HepG2 (cell line): ENCODE measurements around the gene SDK1. TPM values are rescaled to one million over a fixed set of nuclear protein-coding genes. Genes with fewer than 3 reads are reported as not detected.

Experiments used
- AGO1 ChIP-seq: fragments of 200-400 bp; formaldehyde crosslinking; IDR thresholded peaks from 2 replicates; pipeline ENCODE4 v1.6.1; 2017; ENCODE audit warnings: mild to moderate bottlenecking, low read depth, low read length, moderate library complexity; ENCODE audit not compliant: poor library complexity, severe bottlenecking
- CC2D1A ChIP-seq: sonication (generic); formaldehyde crosslinking; IDR thresholded peaks from 2 replicates; pipeline ENCODE4 v1.8.1; 2023; ENCODE audit warnings: mild to moderate bottlenecking, missing genetic modification reagents
- CREM ChIP-seq, 2 experiments: sonication (generic) in 1 of 2; formaldehyde crosslinking in 1 of 2; IDR thresholded peaks; 2 replicates each; pipeline versions ENCODE4 v1.4.0 to v1.6.1; 2016 to 2020; ENCODE audit warnings: antibody characterized with exemption in 1 of 2, mild to moderate bottlenecking in 1 of 2, missing genetic modification reagents in 1 of 2
- KAT7 ChIP-seq: IDR thresholded peaks from 2 replicates; pipeline ENCODE4 v1.6.1; 2018; ENCODE audit warnings: borderline replicate concordance, missing compliant biosample characterization
- MEF2D ChIP-seq: sonication (generic); formaldehyde crosslinking; IDR thresholded peaks from 2 replicates; pipeline ENCODE4 v1.5.1; 2020; ENCODE audit warnings: mild to moderate bottlenecking, missing genetic modification reagents
- PBX2 ChIP-seq: IDR thresholded peaks from 2 replicates; pipeline ENCODE4 v1.6.1; 2016; ENCODE audit warnings: control low read depth
- PITX1 ChIP-seq: sonication (generic); formaldehyde crosslinking; IDR thresholded peaks from 2 replicates; pipeline ENCODE4 v1.5.1; 2020; ENCODE audit warnings: mild to moderate bottlenecking, missing genetic modification reagents
- THRA ChIP-seq: sonication (generic); formaldehyde crosslinking; IDR thresholded peaks from 2 replicates; pipeline ENCODE4 v1.4.0; 2020; ENCODE audit warnings: missing genetic modification reagents, borderline replicate concordance
- U2AF1 ChIP-seq: fragments of 200-400 bp; formaldehyde crosslinking; optimal IDR thresholded peaks from 2 replicates; pipeline ENCODE3; 2017; ENCODE audit warnings: mild to moderate bottlenecking, low read depth, low read length
- ZBTB49 ChIP-seq: sonication (generic); formaldehyde crosslinking; IDR thresholded peaks from 2 replicates; pipeline ENCODE4 v1.4.0; 2020; ENCODE audit warnings: missing genetic modification reagents, borderline replicate concordance
- ZFP1 ChIP-seq: IDR thresholded peaks from 2 replicates; pipeline ENCODE4 v1.6.1; 2016
- ZNF296 ChIP-seq: sonication (generic); formaldehyde crosslinking; conservative IDR thresholded peaks from 2 replicates; pipeline ENCODE4 v1.5.0; 2020; ENCODE audit warnings: mild to moderate bottlenecking, missing genetic modification reagents
- ZNF619 ChIP-seq: sonication (generic); formaldehyde crosslinking; IDR thresholded peaks from 2 replicates; pipeline ENCODE4 v1.4.0; 2020; ENCODE audit warnings: mild to moderate bottlenecking, missing genetic modification reagents
- ZNF644 ChIP-seq: IDR thresholded peaks from 2 replicates; pipeline ENCODE4 v1.6.1; 2016; ENCODE audit warnings: low read depth
- ZNF670 ChIP-seq: sonication (generic); formaldehyde crosslinking; IDR thresholded peaks from 2 replicates; pipeline ENCODE4 v1.8.0; 2022; ENCODE audit warnings: mild to moderate bottlenecking, missing genetic modification reagents, borderline replicate concordance
- polyA plus RNA-seq, 8 experiments: library from polyadenylated mRNA; depleted of rRNA in 3 of 8; stranded (reverse) in 7 of 8; unstranded in 1 of 8; fragments of >200 nt; fragmentation: Illumina TruSeq in 4 of 8; extraction: Trizol in 4 of 8; gene quantifications; 2 replicates each; pipeline versions ENCODE4 v1.2.1 to v1.2.3, GENCODE V29; 2011 to 2016; ENCODE audit warnings: low read depth in 4 of 8, missing spikeins in 1 of 8, mixed read lengths in 1 of 8; ENCODE audit not compliant: insufficient read depth in 1 of 8
- total RNA-seq, 5 experiments: library from RNA; depleted of rRNA; stranded (reverse); fragments of >200 nt; fragmentation: Illumina TruSeq; extraction: Trizol; gene quantifications; 2 replicates each; pipeline ENCODE4 v1.2.3, GENCODE V29; 2016; ENCODE audit warnings: low read depth in 1 of 5
- TF ChIP-seq, protein P1 (sequence below): sonication (generic); formaldehyde crosslinking; IDR thresholded peaks from 2 replicates; pipeline ENCODE4 v1.4.0; 2020; ENCODE audit warnings: missing genetic modification reagents
- TF ChIP-seq, protein P2 (sequence below): IDR thresholded peaks from 2 replicates; pipeline ENCODE4 v1.6.1; 2016; ENCODE audit warnings: mild to moderate bottlenecking, missing biosample characterization, missing genetic modification reagents
- TF ChIP-seq, protein P3 (sequence below): sonication (generic); formaldehyde crosslinking; IDR thresholded peaks from 2 replicates; pipeline ENCODE4 v1.4.0; 2020; ENCODE audit warnings: missing genetic modification reagents
- TF ChIP-seq, protein P4 (sequence below): sonication (generic); formaldehyde crosslinking; IDR thresholded peaks from 2 replicates; pipeline ENCODE4 v1.5.0; 2020; ENCODE audit warnings: missing genetic modification reagents
- TF ChIP-seq, protein P5 (sequence below): IDR thresholded peaks from 2 replicates; pipeline ENCODE4 v1.6.1; 2016; ENCODE audit warnings: missing compliant biosample characterization, missing genetic modification reagents, borderline replicate concordance

The SDK1 gene
- total and polyA plus RNA-seq, 2 of the 13 experiments (the other 11 are each of a cell fraction or from before 2014, with no cell fraction given): 0.35 to 2.4 TPM

DNA sequence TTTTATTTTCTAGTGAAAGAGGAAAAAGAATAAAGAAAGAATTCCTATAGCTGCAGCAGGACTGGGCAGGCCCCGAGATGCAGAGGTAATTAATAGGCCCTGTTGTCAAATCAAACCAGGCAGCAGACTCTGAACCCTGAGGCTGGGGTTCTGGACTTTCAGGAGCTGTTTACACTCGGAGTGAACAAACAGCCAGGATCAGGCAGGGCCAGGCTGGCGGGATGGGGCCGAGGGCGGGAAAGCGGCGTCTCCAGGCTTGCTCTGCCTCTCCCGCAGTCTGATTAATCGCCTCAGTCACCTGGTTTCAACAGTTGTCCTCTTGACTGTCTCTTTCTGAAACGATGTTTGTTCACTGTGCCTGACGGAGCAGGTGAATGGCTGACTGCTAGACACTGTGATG, 705.6 kb downstream of the SDK1 start (continued):
- TF ChIP-seq, protein P1, sequence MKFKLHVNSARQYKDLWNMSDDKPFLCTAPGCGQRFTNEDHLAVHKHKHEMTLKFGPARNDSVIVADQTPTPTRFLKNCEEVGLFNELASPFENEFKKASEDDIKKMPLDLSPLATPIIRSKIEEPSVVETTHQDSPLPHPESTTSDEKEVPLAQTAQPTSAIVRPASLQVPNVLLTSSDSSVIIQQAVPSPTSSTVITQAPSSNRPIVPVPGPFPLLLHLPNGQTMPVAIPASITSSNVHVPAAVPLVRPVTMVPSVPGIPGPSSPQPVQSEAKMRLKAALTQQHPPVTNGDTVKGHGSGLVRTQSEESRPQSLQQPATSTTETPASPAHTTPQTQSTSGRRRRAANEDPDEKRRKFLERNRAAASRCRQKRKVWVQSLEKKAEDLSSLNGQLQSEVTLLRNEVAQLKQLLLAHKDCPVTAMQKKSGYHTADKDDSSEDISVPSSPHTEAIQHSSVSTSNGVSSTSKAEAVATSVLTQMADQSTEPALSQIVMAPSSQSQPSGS: 0 out of 2 replicates have a peak, but pooled peaks have one; percentile 32
- TF ChIP-seq, protein P2, sequence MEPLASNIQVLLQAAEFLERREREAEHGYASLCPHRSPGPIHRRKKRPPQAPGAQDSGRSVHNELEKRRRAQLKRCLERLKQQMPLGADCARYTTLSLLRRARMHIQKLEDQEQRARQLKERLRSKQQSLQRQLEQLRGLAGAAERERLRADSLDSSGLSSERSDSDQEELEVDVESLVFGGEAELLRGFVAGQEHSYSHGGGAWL: no peak
- TF ChIP-seq PBX2 (CRISPR knock-in tag) (no peak), ZNF670 (CRISPR knock-in tag) (no peak), PITX1 (CRISPR knock-in tag) (0 out of 2 replicates have a peak, but pooled peaks have one; percentile 36), ZBTB49 (CRISPR knock-in tag) (no peak), U2AF1 (no peak), CC2D1A (CRISPR knock-in tag) (no peak), AGO1 (no peak), ZFP1 (no peak), CREM (IDR thresholded peaks at IDR 0.05) (peak; percentile 43; the same call in 1 of the 2 replicates), CREM (CRISPR knock-in tag; IDR thresholded peaks at IDR 0.05) (no peak), MEF2D (CRISPR knock-in tag) (no peak; the same call in 1 of the 2 replicates), THRA (CRISPR knock-in tag) (no peak), ZNF644 (CRISPR knock-in tag) (no peak), ZNF619 (CRISPR knock-in tag) (no peak), KAT7 (no peak), ZNF296 (CRISPR knock-in tag) (no peak)
- TF ChIP-seq, protein P3, sequence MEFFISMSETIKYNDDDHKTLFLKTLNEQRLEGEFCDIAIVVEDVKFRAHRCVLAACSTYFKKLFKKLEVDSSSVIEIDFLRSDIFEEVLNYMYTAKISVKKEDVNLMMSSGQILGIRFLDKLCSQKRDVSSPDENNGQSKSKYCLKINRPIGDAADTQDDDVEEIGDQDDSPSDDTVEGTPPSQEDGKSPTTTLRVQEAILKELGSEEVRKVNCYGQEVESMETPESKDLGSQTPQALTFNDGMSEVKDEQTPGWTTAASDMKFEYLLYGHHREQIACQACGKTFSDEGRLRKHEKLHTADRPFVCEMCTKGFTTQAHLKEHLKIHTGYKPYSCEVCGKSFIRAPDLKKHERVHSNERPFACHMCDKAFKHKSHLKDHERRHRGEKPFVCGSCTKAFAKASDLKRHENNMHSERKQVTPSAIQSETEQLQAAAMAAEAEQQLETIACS (CRISPR knock-in tag): no peak
- TF ChIP-seq, protein P4, sequence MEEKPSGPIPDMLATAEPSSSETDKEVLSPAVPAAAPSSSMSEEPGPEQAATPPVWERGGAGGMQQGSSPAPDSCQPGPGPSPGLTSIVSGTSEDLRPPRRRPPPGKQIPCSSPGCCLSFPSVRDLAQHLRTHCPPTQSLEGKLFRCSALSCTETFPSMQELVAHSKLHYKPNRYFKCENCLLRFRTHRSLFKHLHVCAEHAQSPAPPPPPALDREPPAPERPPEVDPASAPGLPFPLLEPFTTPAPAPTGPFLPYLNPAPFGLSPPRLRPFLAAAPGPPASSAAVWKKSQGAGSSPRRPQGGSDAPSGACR: no peak
- TF ChIP-seq, protein P5, sequence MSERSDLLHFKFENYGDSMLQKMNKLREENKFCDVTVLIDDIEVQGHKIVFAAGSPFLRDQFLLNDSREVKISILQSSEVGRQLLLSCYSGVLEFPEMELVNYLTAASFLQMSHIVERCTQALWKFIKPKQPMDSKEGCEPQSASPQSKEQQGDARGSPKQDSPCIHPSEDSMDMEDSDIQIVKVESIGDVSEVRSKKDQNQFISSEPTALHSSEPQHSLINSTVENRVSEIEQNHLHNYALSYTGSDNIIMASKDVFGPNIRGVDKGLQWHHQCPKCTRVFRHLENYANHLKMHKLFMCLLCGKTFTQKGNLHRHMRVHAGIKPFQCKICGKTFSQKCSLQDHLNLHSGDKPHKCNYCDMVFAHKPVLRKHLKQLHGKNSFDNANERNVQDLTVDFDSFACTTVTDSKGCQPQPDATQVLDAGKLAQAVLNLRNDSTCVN: peak; percentile 94
